Heart right ventricle (tissue), 16 donors: Measurements from ENCODE around the gene PRAMEF12. TPM values are rescaled to one million over a fixed set of nuclear protein-coding genes. Genes with fewer than 3 reads are reported as not detected.
"Not testable (repeated sequence)": the region's sequence is repeated elsewhere in the genome, so short reads cannot be mapped to it uniquely, and the experiment has no call there.

Experiments used
- ATAC-seq, 8 donors: fragments of 200-7000 bp; cut with Tn5 transposase; one replicate each; pipeline ENCODE4 v1.9.1; 2020; ENCODE audit warnings: mild to moderate bottlenecking in 8 of 8, moderate library complexity in 8 of 8, moderate number of reproducible peaks in 1 of 8
- DNase-seq, 2 donors: peaks; one replicate each; pipeline ENCODE4 v3.0.0-alpha.2; 2020
- H3K27ac ChIP-seq, 10 donors: fragments of 200-600 bp; sonication (generic) in 2 of 10; one replicate each; pipeline versions ENCODE4 v1.5.0 to v1.8.0; 2020 to 2022; ENCODE audit warnings: mild to moderate bottlenecking in 3 of 10
- H3K27me3 ChIP-seq, 7 donors: fragments of 200-600 bp; one replicate each; pipeline ENCODE4 v1.8.0; 2021 to 2022; ENCODE audit warnings: mild to moderate bottlenecking in 2 of 7
- H3K36me3 ChIP-seq, 9 donors: fragments of 200-600 bp; sonication (generic) in 1 of 9; one replicate each; pipeline versions ENCODE4 v1.5.0 to v1.8.0; 2020 to 2022; ENCODE audit warnings: mild to moderate bottlenecking in 2 of 9
- H3K4me1 ChIP-seq, 9 donors: fragments of 200-600 bp; sonication (generic) in 1 of 9; one replicate each; pipeline versions ENCODE4 v1.5.0 to v1.8.0; 2020 to 2022; ENCODE audit warnings: mild to moderate bottlenecking in 4 of 9
- H3K4me3 ChIP-seq, 10 donors: fragments of 200-600 bp; sonication (generic) in 2 of 10; one replicate each; pipeline versions ENCODE4 v1.5.0 to v1.8.0; 2020 to 2022; ENCODE audit warnings: mild to moderate bottlenecking in 7 of 10, moderate library complexity in 2 of 10
- H3K9me3 ChIP-seq, 11 donors: fragments of 200-600 bp in 10 of 11; sonication (generic) in 2 of 11; one replicate each; pipeline versions ENCODE4 v1.5.0 to v1.8.0; 2013 to 2022; ENCODE audit warnings: mild to moderate bottlenecking in 2 of 11, control low read depth in 1 of 11, moderate library complexity in 1 of 11
- CTCF ChIP-seq, 9 donors: fragments of 200-600 bp; sonication (generic) in 2 of 9; IDR thresholded peaks; one replicate each; pipeline versions ENCODE4 v1.5.0 to v1.8.0; 2021 to 2022; ENCODE audit warnings: antibody characterized with exemption in 9 of 9, mild to moderate bottlenecking in 5 of 9, moderate library complexity in 1 of 9
- WGBS, 2 donors: extraction: QIAGEN DNeasy Blood & Tissue Kit; methylation state at CpG; one replicate each; pipeline ENCODE4 v1.1.7; 2013; ENCODE audit warnings: inconsistent platforms in 1 of 2; 5-methylcytosine and 5-hydroxymethylcytosine counted together
- intact Hi-C, 10 donors: fragments of 100-400 bp; cut with DNase I; formaldehyde crosslinking; loops; one replicate each; pipeline versions ENCODE4 v1.11.1 to v1.14.2; 2022
- polyA plus RNA-seq, 2 donors: library from polyadenylated mRNA; stranded (reverse); fragments of 200-250 nt; gene quantifications; one replicate each; pipeline ENCODE4 v1.2.3, GENCODE V29; 2013
- total RNA-seq, 10 donors: library from RNA; stranded (reverse); fragmentation: NEBNext Ultra II Directional in 3 of 10; extraction: Animal tissue kit (Norgen Biotek cat#: 25700) in 3 of 10; gene quantifications; one replicate each; pipeline versions ENCODE4 v1.2.1 to v1.2.4, GENCODE V29; 2021 to 2023
- donor health status: Arrhythmogenic right ventricular cardiomyopathy.
- donor health status: ischemic (EF 13 %, LVEDD 7.1; RV severe dilation, severe dysfunction).
- donor health status: healthy with polysubstance abuse.
- donor health status: DM: no; HTN: yes; CAD: no.
- donor health status: DM: no; HTN: no; CAD: no.
- donor health status: ischemic (EF 25% LVEDD 6.9; RV normal size, moderate dysfunction).
- donor health status: ischemic (EF 25% LVEDD 5.7; RV mildly dilated, moderate dysfunction).
- donor health status: healthy.
- donor health status: DM: yes; HTN: yes; CAD: no.
- donor health status: Ischemic cardiomyopathy.
- donor health status: ischemic (EF 35%, LVEDD 5.7; RV mildly dilated, moderate dysfunction).
- donor health status: nonischemic (EF 11% LVEDD 7.7; RV severe dilation, severe dysfunction).
- donor health status: DM: yes; HTN: yes; CAD: no.
- donor health status: PGD.
- donor health status: ischemic (EF 29% LVEDD 5.4; RV normal size, mild dysfunction).
- donor health status: nonischemic (EF 23%, LVEDD 6.1; RV moderate dilation, normal function).

The PRAMEF12 gene
- total and polyA plus RNA-seq, 12 donors: not detected

- TF ChIP-seq CTCF (IDR thresholded peaks at IDR 0.05): no peak
- DNase-seq: no peak
- peaks cover 0 to 10% (median 4%) of the 10 kb centered on the region in 7 donors for H3K27me3 ChIP-seq
- peaks cover 0 to 9% (median 2%) of the 10 kb centered on the region in 11 donors for H3K9me3 ChIP-seq
- H3K4me1 ChIP-seq: no peaks in the 10 kb centered on the region
- no peak for ATAC-seq
- H3K4me3 ChIP-seq: no peak overlapping the region
- H3K27ac ChIP-seq: no peak overlapping the region
- 82 to 84% methylated on average over 6 of the region's 6 CpGs for WGBS, 2 donors
- no peaks in the 10 kb centered on the region for H3K36me3 ChIP-seq
- intact Hi-C loops: no loop called here
Measured at GRCh38 chr1:12778907-12779306, 5.4 kb downstream of the PRAMEF12 start.

- H3K27ac ChIP-seq, ATAC-seq, H3K4me3 ChIP-seq, H3K27me3 ChIP-seq, H3K4me1 ChIP-seq, intact Hi-C loops, DNase-seq, H3K36me3 ChIP-seq: not testable (repeated sequence)
- WGBS, 2 donors: 62 to 85% methylated on average over 4 of the region's 5 CpGs
- peaks cover 0 to 35% (median 13%) of the 10 kb centered on the region in 11 donors for H3K9me3 ChIP-seq
Measured at GRCh38 chr1:12781488-12781887, 8.0 kb downstream of the PRAMEF12 start.

- intact Hi-C loops, ATAC-seq, DNase-seq, H3K27ac ChIP-seq, H3K4me3 ChIP-seq, H3K36me3 ChIP-seq, H3K27me3 ChIP-seq, H3K4me1 ChIP-seq: not testable (repeated sequence)
- peaks cover 0 to 37% (median 13%) of the 10 kb centered on the region in 11 donors for H3K9me3 ChIP-seq
- 31 to 34% methylated on average over 6 of the region's 7 CpGs for whole genome bisulfite sequencing, 2 donors
Measured at GRCh38 chr1:12783783-12784182, 10.2 kb downstream of the PRAMEF12 start.

- ATAC-seq, H3K27ac ChIP-seq, H3K4me1 ChIP-seq, H3K36me3 ChIP-seq, H3K27me3 ChIP-seq, intact Hi-C loops, H3K4me3 ChIP-seq, DNase-seq: not testable (repeated sequence)
- H3K9me3 ChIP-seq: peaks cover 0 to 37% (median 13%) of the 10 kb centered on the region in 11 donors
- 89% methylated on average over 7 of the region's 8 CpGs for WGBS, 2 donors
Measured at GRCh38 chr1:12784729-12785128, 11.2 kb downstream of the PRAMEF12 start.

- H3K27ac ChIP-seq, H3K4me3 ChIP-seq, intact Hi-C loops, H3K27me3 ChIP-seq, H3K4me1 ChIP-seq, DNase-seq, H3K36me3 ChIP-seq, H3K9me3 ChIP-seq, ATAC-seq: not testable (repeated sequence)
- WGBS, 2 donors: 61 to 83% methylated on average over 5 of the region's 5 CpGs
Measured at GRCh38 chr1:12791097-12791496, 17.6 kb downstream of the PRAMEF12 start, which contains the start of gene PRAMEF1. Gene PRAMEF1 (plus strand): TSS chr1:12791397. CDS start chr1:12793228, 1,831 bp downstream.

GRCh38 chr1:12798911-12799310, 25.4 kb downstream of the PRAMEF12 start:
- no peak for TF ChIP-seq CTCF (IDR thresholded peaks at IDR 0.05)
- no peak for ATAC-seq
- Histone ChIP-seq H3K4me1 (no peaks in the 10 kb centered on the region), H3K9me3 (peaks cover 0 to 8% (median 0%) of the 10 kb centered on the region in 11 donors), H3K36me3 (no peaks in the 10 kb centered on the region), H3K27me3 (peaks cover 0 to 13% (median 0%) of the 10 kb centered on the region in 7 donors), H3K27ac (no peak overlapping the region), H3K4me3 (no peak overlapping the region)
- intact Hi-C loops: no loop called here
- no peak for DNase-seq
- WGBS, 2 donors: 51 to 55% methylated on average over 4 of the region's 4 CpGs
